Heart left ventricle (tissue), 16 donors: Measurements from ENCODE around the gene ANAPC13. TPM values are rescaled to one million over a fixed set of nuclear protein-coding genes. Genes with fewer than 3 reads are reported as not detected.
A peak's percentile ranks its signal among the peaks of the same experiment; 100 is the strongest.

ENCODE experiments used
- ATAC-seq, 4 donors: fragments of 200-7000 bp; cut with Tn5 transposase; one replicate each; pipeline ENCODE4 v1.9.1; 2020 to 2022; ENCODE audit warnings: moderate library complexity in 4 of 4, mild to moderate bottlenecking in 3 of 4, moderate number of reproducible peaks in 1 of 4
- DNase-seq, 5 donors: peaks; one replicate each; pipeline ENCODE4 v3.0.0-alpha.2; 2020
- H3K27ac ChIP-seq, 12 donors: fragments of 200-600 bp; sonication (generic) in 4 of 12; one replicate each; pipeline versions ENCODE4 v1.5.0 to v1.8.0; 2016 to 2022; ENCODE audit warnings: mild to moderate bottlenecking in 2 of 12
- H3K27me3 ChIP-seq, 9 donors: fragments of 200-600 bp; sonication (generic) in 2 of 9; one replicate each; pipeline versions ENCODE4 v1.5.1 to v1.8.0; 2016 to 2022; ENCODE audit warnings: mild to moderate bottlenecking in 3 of 9
- H3K36me3 ChIP-seq, 9 donors: fragments of 200-600 bp; sonication (generic) in 2 of 9; one replicate each; pipeline versions ENCODE4 v1.5.0 to v1.8.0; 2018 to 2022; ENCODE audit warnings: mild to moderate bottlenecking in 2 of 9
- H3K4me1 ChIP-seq, 12 donors: fragments of 200-600 bp; sonication (generic) in 4 of 12; one replicate each; pipeline versions ENCODE4 v1.5.0 to v1.8.0; 2016 to 2022; ENCODE audit warnings: mild to moderate bottlenecking in 3 of 12
- H3K4me3 ChIP-seq, 12 donors: fragments of 200-600 bp; sonication (generic) in 4 of 12; one replicate each; pipeline versions ENCODE4 v1.5.0 to v1.8.0; 2017 to 2022; ENCODE audit warnings: mild to moderate bottlenecking in 9 of 12, moderate library complexity in 4 of 12
- H3K9me3 ChIP-seq, 12 donors: fragments of 200-600 bp; sonication (generic) in 4 of 12; one replicate each; pipeline versions ENCODE4 v1.5.0 to v1.8.0; 2016 to 2022; ENCODE audit warnings: mild to moderate bottlenecking in 1 of 12
- CTCF ChIP-seq, 12 donors: fragments of 200-600 bp; sonication (generic) in 4 of 12; IDR thresholded peaks; one replicate each; pipeline versions ENCODE4 v1.5.0 to v1.8.0; 2018 to 2022; ENCODE audit warnings: antibody characterized with exemption in 12 of 12, mild to moderate bottlenecking in 5 of 12
- POLR2A ChIP-seq, 2 donors: fragments of 450-650 bp; IDR thresholded peaks; one replicate each; pipeline ENCODE4 v1.6.1; 2017; ENCODE audit warnings: antibody characterized with exemption in 2 of 2, mild to moderate bottlenecking in 2 of 2, moderate library complexity in 2 of 2
- WGBS, 4 donors: extraction: QIAGEN DNeasy Blood & Tissue Kit in 2 of 4; methylation state at CpG; one replicate each; pipeline versions ENCODE4 v1.1.5 to v1.1.7; 2013 to 2018; 5-methylcytosine and 5-hydroxymethylcytosine counted together
- intact Hi-C, 10 donors: fragments of 100-400 bp; cut with DNase I; formaldehyde crosslinking; loops; one replicate each; pipeline versions ENCODE4 v1.11.1 to v1.14.2; 2022
- polyA plus RNA-seq, 2 donors: library from polyadenylated mRNA; stranded (reverse); fragments of 200-250 nt; gene quantifications; one replicate each; pipeline ENCODE4 v1.2.3, GENCODE V29; 2013
- total RNA-seq, 9 donors: library from RNA; depleted of rRNA in 2 of 9; stranded (reverse); fragments of >200 nt in 2 of 9; fragmentation: NEBNext Ultra II Directional in 3 of 9; extraction: Animal tissue kit (Norgen Biotek cat#: 25700) in 3 of 9; gene quantifications; one replicate each; pipeline versions ENCODE4 v1.1.0 to v1.2.4, GENCODE V29; 2016 to 2023
- donor health status: ischemic (EF 13 %, LVEDD 7.1; RV severe dilation, severe dysfunction).
- donor health status: healthy with polysubstance abuse.
- donor health status: DM: no; HTN: yes; CAD: no.
- donor health status: DM: no; HTN: no; CAD: no.
- donor health status: ischemic (EF 25% LVEDD 6.9; RV normal size, moderate dysfunction).
- donor health status: ischemic (EF 25% LVEDD 5.7; RV mildly dilated, moderate dysfunction).
- donor health status: healthy.
- donor health status: DM: yes; HTN: yes; CAD: no.
- donor health status: ischemic (EF 35%, LVEDD 5.7; RV mildly dilated, moderate dysfunction).
- donor health status: nonischemic (EF 11% LVEDD 7.7; RV severe dilation, severe dysfunction).
- donor health status: DM: yes; HTN: yes; CAD: no.
- donor health status: PGD.
- donor health status: ischemic (EF 29% LVEDD 5.4; RV normal size, mild dysfunction).
- donor health status: nonischemic (EF 23%, LVEDD 6.1; RV moderate dilation, normal function).

ANAPC13 gene
- total and polyA plus RNA-seq, 11 donors: 49.0 to 109 (median 81.3) TPM

DNA sequence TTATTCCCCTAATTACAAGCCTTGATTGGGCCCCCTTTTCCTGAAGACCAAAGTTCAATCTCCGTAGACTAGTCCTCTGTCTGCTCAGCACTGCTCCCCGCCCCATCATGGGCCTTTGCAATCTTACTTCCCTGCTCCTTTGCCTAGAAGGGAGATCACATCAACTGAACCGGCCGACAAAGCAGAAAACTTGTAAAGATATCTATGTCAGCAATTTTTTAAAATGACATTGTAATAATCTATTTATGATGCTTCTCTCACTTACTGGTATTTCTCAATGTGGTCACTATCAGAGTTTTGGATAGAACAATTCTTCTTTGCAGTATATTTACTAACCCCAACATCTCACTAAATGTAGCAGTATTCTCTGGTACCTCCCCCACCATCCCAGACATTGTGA lies 17.3 kb downstream of the ANAPC13 start:
- Histone ChIP-seq H3K36me3 (no peaks in the 10 kb centered on the region), H3K9me3 (no peaks in the 10 kb centered on the region), H3K27me3 (no peaks in the 10 kb centered on the region), H3K4me3 (no peak overlapping the region), H3K27ac (no peak overlapping the region), H3K4me1 (peaks cover 0 to 19% (median 10%) of the 10 kb centered on the region in 12 donors)
- intact Hi-C loops: no loop called here
- DNase-seq (no peak), ATAC-seq (no peak)
- TF ChIP-seq POLR2A (IDR thresholded peaks at IDR 0.05) (no peak), CTCF (IDR thresholded peaks at IDR 0.05) (no peak)
- WGBS, 4 donors: 92 to 100% (median 95%) methylated on average over 4 of the region's 4 CpGs

GRCh38 chr3:134466331-134466730 lies 19.5 kb downstream of the ANAPC13 start:
- 79 to 97% (median 83%) methylated on average over 1 of the region's 1 CpG for WGBS, 4 donors
- Histone ChIP-seq H3K4me1 (peaks cover 0 to 35% (median 20%) of the 10 kb centered on the region in 12 donors), H3K27ac (no peak overlapping the region), H3K4me3 (no peak overlapping the region), H3K9me3 (no peaks in the 10 kb centered on the region), H3K27me3 (no peaks in the 10 kb centered on the region), H3K36me3 (no peaks in the 10 kb centered on the region)
- DNase-seq (no peak), ATAC-seq (no peak)
- intact Hi-C loops: no loop called here
- TF ChIP-seq POLR2A (IDR thresholded peaks at IDR 0.05) (no peak), CTCF (IDR thresholded peaks at IDR 0.05) (no peak)

- Histone ChIP-seq H3K27me3 (no peaks in the 10 kb centered on the region), H3K4me3 (peak overlapping the region in 2 of 12 donors; percentile 5 to 16), H3K4me1 (peaks cover 0 to 44% (median 23%) of the 10 kb centered on the region in 12 donors), H3K27ac (peak overlapping the region in 11 of 12 donors; percentile 8 to 80 (median 54)), H3K36me3 (no peaks in the 10 kb centered on the region), H3K9me3 (no peaks in the 10 kb centered on the region)
- DNase-seq (no peak), ATAC-seq (peak in 2 of 4 donors; percentile 18 to 20)
- TF ChIP-seq POLR2A (IDR thresholded peaks at IDR 0.05) (no peak), CTCF (IDR thresholded peaks at IDR 0.05) (no peak)
- intact Hi-C loops: loop anchor here in 1 of 10 donors (5.0 kb wide), 1 partner anchor 93 kb away; the partner anchor contains the start of gene AMOTL2
- 62 to 76% (median 69%) methylated on average over 4 to 8 of the region's 8 CpGs for WGBS, 4 donors
These were observed 21.0 kb downstream of the ANAPC13 start for GRCh38 chr3:134464689-134465365.

DNA sequence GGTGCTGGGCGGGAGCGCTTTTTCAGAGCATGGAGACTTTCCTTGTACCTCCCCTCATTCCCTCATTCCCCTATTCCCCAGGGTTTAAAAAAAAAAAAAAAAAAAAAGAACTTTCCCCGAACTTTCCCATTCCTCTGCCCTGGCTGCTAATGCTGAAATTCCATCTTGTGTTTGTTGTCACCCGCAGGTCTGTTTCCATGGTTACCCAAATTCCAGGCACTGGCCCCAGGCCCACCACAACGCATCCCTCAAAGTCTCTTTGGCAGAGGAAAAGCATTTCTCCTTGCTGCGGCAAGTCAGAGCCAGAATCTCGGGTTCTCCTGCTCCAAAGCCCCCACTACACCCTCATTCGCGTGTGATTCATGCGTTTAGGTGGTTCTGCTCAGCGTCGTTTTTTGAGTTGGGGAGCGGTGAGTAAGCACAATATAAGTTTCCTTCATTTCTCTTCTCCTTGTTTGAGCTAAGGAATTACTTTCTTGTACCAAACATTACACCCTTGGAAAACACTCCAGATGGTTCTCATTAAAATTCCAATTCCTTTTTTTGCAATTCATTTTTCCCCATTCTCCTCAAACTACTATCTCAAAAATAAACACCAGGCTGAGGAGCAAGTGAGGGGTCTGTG lies 21.6 kb downstream of the ANAPC13 start:
- ATAC-seq: peak; percentile 62 to 74 (median 66)

More for the DNA sequence above, 21.6 kb downstream of the ANAPC13 start:
- TF ChIP-seq POLR2A (IDR thresholded peaks at IDR 0.05) (no peak), CTCF (IDR thresholded peaks at IDR 0.05) (no peak)
- WGBS, 4 donors: 63 to 72% (median 64%) methylated on average over 13 of the region's 13 CpGs
- Histone ChIP-seq H3K27me3 (no peaks in the 10 kb centered on the region), H3K27ac (peak overlapping the region in 11 of 12 donors; percentile 8 to 80 (median 73)), H3K36me3 (no peaks in the 10 kb centered on the region), H3K9me3 (no peaks in the 10 kb centered on the region), H3K4me1 (peaks cover 0 to 44% (median 23%) of the 10 kb centered on the region in 12 donors), H3K4me3 (peak overlapping the region in 2 of 12 donors; percentile 5 to 16)
- peak; percentile 52 to 80 (median 66) for DNase-seq
- intact Hi-C loops: loop anchor here in 1 of 10 donors (5.0 kb wide), 1 partner anchor 92 kb away; the partner anchor contains the start of gene AMOTL2
